AG20443 (cell line): ENCODE measurements around the gene TRIM4.
A peak's percentile ranks its signal among the peaks of the same experiment; 100 is the strongest.
"Not testable (repeated sequence)": the region's sequence is repeated elsewhere in the genome, so short reads cannot be mapped to it uniquely, and the experiment has no call there.

Experiments used
- DNase-seq: peaks from one replicate; pipeline ENCODE4 v3.0.0; 2012; ENCODE audit warnings: low spot score, mixed read lengths

TRIM4 gene

DNA sequence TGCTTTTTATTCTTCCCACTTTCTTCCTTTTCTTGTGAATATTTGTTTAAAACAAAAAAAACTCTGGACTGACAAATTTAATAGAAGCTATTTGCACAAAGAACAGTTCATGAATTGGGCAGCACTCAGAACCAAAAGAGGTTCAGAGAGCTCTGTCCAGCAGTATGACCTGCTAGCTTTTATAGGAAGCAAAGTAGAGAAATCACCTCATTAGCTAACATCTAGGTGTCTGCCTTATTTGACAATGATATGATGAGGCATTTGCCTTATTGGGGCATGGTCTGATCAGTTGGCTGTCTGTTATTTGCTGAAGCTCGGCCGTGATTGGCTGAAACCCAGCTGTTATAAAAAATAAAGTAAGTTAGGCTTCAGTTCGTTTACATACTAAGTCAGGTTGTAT, 819 bp upstream of the TRIM4 start:
- no peak for DNase-seq

- DNase-seq: no peak
These were observed 433 bp upstream of the TRIM4 start for GRCh38 chr7:99919814-99920112.

- no peak for DNase-seq
These were observed 8.4 kb downstream of the TRIM4 start for GRCh38 chr7:99910976-99911375.

GRCh38 chr7:99901581-99901980, 17.7 kb downstream of the TRIM4 start:
- DNase-seq: no peak

- DNase-seq: no peak
These were observed 19.4 kb downstream of the TRIM4 start for GRCh38 chr7:99899830-99900519.

DNA sequence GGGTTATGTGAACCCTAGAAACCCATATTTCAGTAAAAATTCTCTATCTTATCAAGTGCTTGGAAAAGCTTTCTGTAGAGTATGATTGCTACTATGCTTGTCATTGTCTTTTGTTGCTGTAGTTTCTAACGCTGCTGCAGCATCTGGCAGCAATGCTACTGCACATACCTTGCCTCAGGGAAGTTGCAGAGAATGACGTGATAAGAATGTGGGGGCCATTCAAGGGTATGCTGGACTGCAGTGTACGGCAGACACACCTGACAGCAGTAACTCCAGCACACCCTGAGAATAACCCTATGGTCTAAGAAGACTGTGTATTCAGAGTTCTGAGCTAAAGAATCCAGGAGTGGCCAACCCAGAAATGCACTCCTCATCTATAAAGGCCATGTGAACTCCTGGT, 20.5 kb downstream of the TRIM4 start:
- no peak for DNase-seq

DNA sequence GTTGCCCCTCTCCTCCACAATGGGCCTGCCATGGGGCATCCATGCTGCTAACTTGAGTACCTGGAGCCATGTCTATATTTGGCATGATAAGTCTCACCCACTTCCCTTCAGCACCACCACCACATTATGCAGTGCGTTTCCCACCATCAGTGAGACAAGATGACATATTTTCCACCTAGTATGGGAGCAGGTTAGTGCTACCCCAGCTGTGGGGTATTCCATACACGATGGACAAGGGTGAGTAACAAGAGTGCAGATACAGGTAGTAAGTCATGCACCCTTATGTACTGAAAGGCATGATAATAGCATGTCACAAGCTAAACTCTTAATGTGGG, 21.3 kb downstream of the TRIM4 start:
- DNase-seq: no peak

GRCh38 chr7:99897322-99898022, 21.9 kb downstream of the TRIM4 start:
- no peak for DNase-seq

DNA sequence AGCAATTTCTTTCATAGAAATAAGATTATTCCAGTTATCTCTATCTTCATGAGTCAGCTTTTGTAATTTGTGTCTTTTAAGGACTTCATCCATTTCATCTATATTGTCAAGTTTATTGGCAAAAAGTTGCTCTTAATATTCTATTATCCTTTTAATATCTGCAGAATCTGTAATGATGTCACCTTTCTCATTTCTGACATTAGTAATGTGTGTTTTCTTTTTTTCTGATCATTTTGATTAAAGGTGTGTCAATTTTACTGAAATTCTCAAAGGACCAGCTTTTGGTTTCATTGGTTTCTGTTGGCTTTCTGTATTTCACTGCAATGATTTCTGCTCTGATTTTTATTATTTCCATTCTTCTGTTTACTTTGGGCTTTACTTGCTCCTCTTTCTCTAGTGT, 24.6 kb downstream of the TRIM4 start:
- DNase-seq: no peak

GRCh38 chr7:99893280-99893679, 26.1 kb downstream of the TRIM4 start:
- no peak for DNase-seq

- not testable (repeated sequence) for DNase-seq
These were observed 29.0 kb downstream of the TRIM4 start for GRCh38 chr7:99890348-99890747.

DNA sequence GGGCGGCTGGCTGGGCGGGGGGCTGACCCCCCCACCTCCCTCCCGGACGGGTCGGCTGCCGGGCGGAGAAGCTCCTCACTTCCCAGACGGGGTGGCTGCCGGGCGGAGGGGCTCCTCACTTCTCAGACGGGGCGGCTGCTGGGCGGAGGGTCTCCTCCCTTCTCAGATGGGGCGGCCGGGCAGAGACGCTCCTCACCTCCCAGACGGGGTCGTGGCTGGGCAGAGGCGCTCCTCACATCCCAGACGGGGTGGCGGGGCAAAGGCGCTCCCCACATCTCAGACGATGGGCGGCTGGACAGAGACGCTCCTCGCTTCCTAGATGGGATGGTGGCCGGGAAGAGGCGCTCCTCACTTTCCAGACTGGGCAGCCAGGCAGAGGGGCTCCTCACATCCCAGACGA, 31.0 kb downstream of the TRIM4 start:
- DNase-seq: not testable (repeated sequence)

DNA sequence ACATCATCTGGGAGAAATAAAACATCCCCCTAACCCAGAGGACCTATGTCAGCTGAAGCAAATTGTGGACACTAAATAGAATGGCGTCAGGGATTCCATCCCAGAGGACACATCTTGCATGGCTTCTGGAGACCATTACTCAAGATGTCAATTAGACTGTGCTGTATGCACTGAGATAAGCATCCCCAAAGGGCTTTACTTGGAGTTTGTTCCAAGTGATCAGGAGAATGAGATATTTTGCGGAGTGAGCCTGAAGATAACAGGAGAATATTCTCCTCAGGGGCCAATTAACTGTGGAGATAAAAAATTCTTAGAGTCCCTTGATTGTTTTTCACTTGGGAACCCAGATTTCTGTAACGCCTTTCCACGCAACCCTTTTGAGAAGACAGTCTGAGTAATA, 38.0 kb downstream of the TRIM4 start:
- no peak for DNase-seq

GRCh38 chr7:99876933-99877332, 42.4 kb downstream of the TRIM4 start, which contains the start of gene OR2AE1:
TSS of gene OR2AE1 (minus strand) at chr7:99877033. CDS start at chr7:99877033, 0 bp downstream.
- no peak for DNase-seq

DNA sequence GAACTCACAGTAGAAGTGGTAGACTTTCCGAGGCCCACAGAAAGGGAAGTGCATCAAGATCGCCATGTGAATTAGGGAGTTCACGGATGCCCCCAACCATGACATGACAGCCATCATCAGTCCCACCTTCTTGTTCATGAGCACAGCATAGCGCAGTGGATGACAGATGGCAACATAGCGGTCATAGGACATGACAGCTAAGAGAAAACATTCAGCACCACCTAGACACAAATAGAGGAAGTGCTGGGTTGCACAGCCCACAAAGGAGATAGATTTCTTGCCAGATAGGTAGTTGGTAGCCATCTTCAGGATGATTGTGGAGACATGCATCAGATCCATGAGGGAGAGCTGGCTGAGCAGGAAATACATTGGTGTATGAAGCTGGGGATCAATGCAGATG, 42.8 kb downstream of the TRIM4 start:
- no peak for DNase-seq

DNA sequence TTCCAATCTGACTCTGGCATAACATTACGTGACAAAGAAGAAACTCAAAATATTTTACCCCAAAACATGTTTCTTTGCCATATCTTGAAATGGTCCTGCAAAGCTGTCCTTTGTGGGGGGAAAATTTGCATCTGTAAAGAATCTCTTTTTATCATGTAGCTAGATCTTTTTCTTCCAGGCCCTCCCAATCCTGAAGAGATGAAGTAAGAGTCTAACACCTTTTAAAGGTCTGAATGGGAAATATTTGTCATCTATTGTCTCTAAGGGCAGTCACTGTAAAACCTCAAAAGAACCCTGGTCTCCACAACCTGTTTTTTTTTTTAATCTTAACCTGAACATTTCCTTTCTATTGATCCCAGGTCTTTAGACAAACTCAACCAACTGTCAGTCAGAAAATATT, 51.1 kb downstream of the TRIM4 start:
- no peak for DNase-seq

GRCh38 chr7:99867477-99867876, 51.9 kb downstream of the TRIM4 start:
- not testable (repeated sequence) for DNase-seq

DNA sequence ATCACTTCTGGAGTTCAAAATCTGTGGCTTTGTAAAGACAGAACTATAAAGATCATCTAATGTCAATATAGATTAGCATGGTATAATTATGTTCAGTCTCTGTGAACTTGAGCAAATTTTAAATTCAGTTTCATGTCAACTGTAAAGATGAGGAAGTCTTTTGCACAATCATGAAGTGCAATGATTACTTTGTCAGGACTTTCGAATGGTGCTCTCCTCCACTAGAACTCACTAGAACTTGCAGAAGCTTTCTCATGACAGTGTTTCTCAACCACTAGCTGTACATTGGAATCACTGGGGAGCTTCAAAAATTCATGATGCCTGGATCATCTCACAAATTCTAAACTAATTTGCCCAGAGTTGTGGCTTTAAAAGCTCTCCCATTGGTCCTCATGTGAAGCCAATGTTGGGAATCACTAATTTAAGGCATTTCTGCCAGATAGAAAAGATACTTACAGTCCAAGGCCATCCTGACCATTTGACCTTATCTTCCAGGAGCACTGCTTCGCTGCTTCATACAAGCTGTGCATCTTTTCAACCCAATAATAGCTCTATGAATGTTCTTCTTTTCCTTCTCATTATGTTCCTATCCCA, 55.4 kb downstream of the TRIM4 start:
- DNase-seq: no peak

- DNase-seq: peak; percentile 83
These were observed 58.8 kb downstream of the TRIM4 start for GRCh38 chr7:99860281-99861127.

DNA sequence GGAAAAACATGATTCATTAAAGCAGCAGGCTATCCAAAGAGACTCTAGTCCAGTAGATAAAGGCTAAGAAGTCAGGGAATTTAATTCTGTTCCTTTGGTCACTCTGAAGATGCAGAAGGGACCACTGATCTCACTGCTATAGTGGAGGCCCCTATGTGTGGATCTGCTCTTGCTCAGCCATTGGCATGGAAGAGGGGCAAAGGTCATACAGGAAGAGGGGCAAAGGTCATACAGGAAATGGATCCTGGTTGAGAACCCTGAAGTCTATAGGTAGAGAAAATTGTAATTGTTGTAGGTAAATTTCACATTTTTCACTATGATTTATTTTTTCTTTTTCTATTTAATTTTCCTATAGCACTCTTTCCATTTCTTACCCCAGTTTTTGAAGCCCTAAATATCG, 64.1 kb downstream of the TRIM4 start:
- DNase-seq: no peak

DNA sequence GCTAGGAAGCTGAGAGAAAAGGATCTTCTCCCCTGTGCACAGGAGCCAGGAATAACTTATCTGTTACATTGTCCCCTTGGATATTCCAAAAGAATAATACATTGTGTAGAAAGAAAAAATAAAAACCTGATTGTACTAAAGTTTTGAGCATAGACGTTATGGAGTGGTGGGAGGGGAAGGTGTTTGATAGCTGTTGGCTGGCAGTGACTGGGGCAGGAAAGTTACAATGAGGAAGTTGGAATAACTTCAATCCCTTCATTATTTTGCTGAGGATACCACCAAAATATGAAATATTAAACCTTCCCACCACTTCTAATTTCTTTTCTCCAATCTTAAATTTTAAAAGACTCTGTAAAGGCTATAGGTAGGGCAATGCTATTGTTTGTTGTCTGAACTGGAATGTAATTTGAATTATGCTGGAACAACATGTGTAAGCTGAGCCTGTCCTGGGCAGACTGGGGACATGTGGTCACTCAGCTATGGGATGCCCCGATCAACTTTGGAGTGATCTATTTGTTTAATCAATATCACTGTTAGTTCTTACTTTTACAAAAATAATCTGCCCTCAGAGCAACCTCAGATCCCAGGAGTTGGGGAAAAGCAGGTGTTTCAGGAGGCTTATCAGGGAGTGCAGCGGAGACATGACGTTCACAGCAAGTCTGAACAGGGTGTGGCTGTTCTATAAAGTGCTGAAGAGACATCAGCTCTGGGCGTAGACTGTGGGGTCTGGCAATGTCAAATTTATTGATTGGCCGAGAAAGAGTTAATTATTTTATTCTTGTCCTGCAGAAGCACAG, 70.7 kb downstream of the TRIM4 start:
- no peak for DNase-seq

- DNase-seq: no peak
These were observed 75.0 kb downstream of the TRIM4 start for GRCh38 chr7:99844328-99844727.
